ENCODE results near the gene SHISAL1. TPM values are rescaled to one million over a fixed set of nuclear protein-coding genes. Genes with fewer than 3 reads are reported as not detected.
"Not testable (repeated sequence)": the region's sequence is repeated elsewhere in the genome, so short reads cannot be mapped to it uniquely, and the experiment has no call there.

SHISAL1 gene
- total RNA-seq, 1 donor from 2014 or later = 0.71 TPM

GRCh38 chr22:44242946-44243724 lies 69.6 kb downstream of the SHISAL1 start:
- DNase-seq (ENCODE audit: low read depth) = no peak
- H3K36me3 ChIP-seq (ENCODE audit: control insufficient read depth, insufficient read depth, low read length) = no peaks in the 10 kb centered on the region
- no peak for TF ChIP-seq CTCF (IDR thresholded peaks at IDR 0.05; ENCODE audit: insufficient read depth, low read length, poor library complexity, severe bottlenecking)
- peaks cover 7% of the 10 kb centered on the region for H3K27me3 ChIP-seq (ENCODE audit: control insufficient read depth, insufficient read depth, low read length)
- H3K4me3 ChIP-seq (ENCODE audit: low read depth, low read length) = no peak overlapping the region

GRCh38 chr22:44241121-44241520 lies 71.6 kb downstream of the SHISAL1 start:
- not testable (repeated sequence) for H3K27me3 ChIP-seq (ENCODE audit: control insufficient read depth, insufficient read depth, low read length); DNase-seq (ENCODE audit: low read depth); H3K4me3 ChIP-seq (ENCODE audit: low read depth, low read length); H3K36me3 ChIP-seq (ENCODE audit: control insufficient read depth, insufficient read depth, low read length)

- no peak for TF ChIP-seq CTCF (IDR thresholded peaks at IDR 0.05; ENCODE audit: insufficient read depth, low read length, poor library complexity, severe bottlenecking)
- Histone ChIP-seq H3K36me3 (ENCODE audit: control insufficient read depth, insufficient read depth, low read length) (no peaks in the 10 kb centered on the region), H3K4me3 (ENCODE audit: low read depth, low read length) (no peak overlapping the region), H3K27me3 (ENCODE audit: control insufficient read depth, insufficient read depth, low read length) (no peaks in the 10 kb centered on the region)
- no peak for DNase-seq (ENCODE audit: low read depth)
These were observed 75.5 kb downstream of the SHISAL1 start for GRCh38 chr22:44237290-44237689.

GRCh38 chr22:44234372-44234771 lies 78.4 kb downstream of the SHISAL1 start:
- H3K36me3 ChIP-seq (ENCODE audit: control insufficient read depth, insufficient read depth, low read length); H3K4me3 ChIP-seq (ENCODE audit: low read depth, low read length); H3K27me3 ChIP-seq (ENCODE audit: control insufficient read depth, insufficient read depth, low read length); DNase-seq (ENCODE audit: low read depth): not testable (repeated sequence)

GRCh38 chr22:44231233-44231632 lies 81.5 kb downstream of the SHISAL1 start:
- Histone ChIP-seq H3K36me3 (ENCODE audit: control insufficient read depth, insufficient read depth, low read length) (no peaks in the 10 kb centered on the region), H3K27me3 (ENCODE audit: control insufficient read depth, insufficient read depth, low read length) (no peaks in the 10 kb centered on the region), H3K4me3 (ENCODE audit: low read depth, low read length) (no peak overlapping the region)
- no peak for DNase-seq (ENCODE audit: low read depth)
- TF ChIP-seq CTCF (IDR thresholded peaks at IDR 0.05; ENCODE audit: insufficient read depth, low read length, poor library complexity, severe bottlenecking) = no peak

GRCh38 chr22:44229809-44230208 lies 82.9 kb downstream of the SHISAL1 start:
- DNase-seq (ENCODE audit: low read depth) = no peak
- H3K27me3 ChIP-seq (ENCODE audit: control insufficient read depth, insufficient read depth, low read length) = peaks cover 6% of the 10 kb centered on the region
- no peak overlapping the region for H3K4me3 ChIP-seq (ENCODE audit: low read depth, low read length)
- no peaks in the 10 kb centered on the region for H3K36me3 ChIP-seq (ENCODE audit: control insufficient read depth, insufficient read depth, low read length)
- TF ChIP-seq CTCF (IDR thresholded peaks at IDR 0.05; ENCODE audit: insufficient read depth, low read length, poor library complexity, severe bottlenecking) = no peak

- no peaks in the 10 kb centered on the region for H3K36me3 ChIP-seq (ENCODE audit: control insufficient read depth, insufficient read depth, low read length)
- no peak for DNase-seq (ENCODE audit: low read depth)
- TF ChIP-seq CTCF (IDR thresholded peaks at IDR 0.05; ENCODE audit: insufficient read depth, low read length, poor library complexity, severe bottlenecking) = no peak
- H3K4me3 ChIP-seq (ENCODE audit: low read depth, low read length) = no peak overlapping the region
- H3K27me3 ChIP-seq (ENCODE audit: control insufficient read depth, insufficient read depth, low read length) = peaks cover 6% of the 10 kb centered on the region
These were observed 83.4 kb downstream of the SHISAL1 start for GRCh38 chr22:44229331-44229730.

All from kidney epithelial cell (primary cell).